ENCODE data around the gene ABL1. TPM values are rescaled to one million over a fixed set of nuclear protein-coding genes. Genes with fewer than 3 reads are reported as not detected.
A peak's percentile ranks its signal among the peaks of the same experiment; 100 is the strongest.

The ABL1 gene
- total and polyA plus RNA-seq, 10 donors = 9.7 to 76.7 (median 42.2) TPM

DNA sequence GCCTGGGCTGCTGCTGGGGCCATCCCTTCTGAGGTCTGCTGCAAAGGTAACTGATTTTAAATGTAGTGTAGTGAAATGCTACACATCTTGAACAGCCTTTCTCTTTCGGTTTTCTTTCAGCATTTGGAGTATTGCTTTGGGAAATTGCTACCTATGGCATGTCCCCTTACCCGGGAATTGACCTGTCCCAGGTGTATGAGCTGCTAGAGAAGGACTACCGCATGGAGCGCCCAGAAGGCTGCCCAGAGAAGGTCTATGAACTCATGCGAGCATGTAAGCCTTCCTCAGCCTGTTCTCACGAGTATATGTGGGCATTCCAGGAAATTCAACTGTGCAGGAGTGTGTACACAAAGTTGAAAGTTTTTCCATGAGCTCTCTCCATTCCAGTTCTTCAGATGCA, 43.2 kb downstream of the ABL1 start:
- H3K4me3 ChIP-seq = no peak overlapping the region
- intact Hi-C loops (cut with DNase I; ENCODE audit: low total_unique reads) = no loop called here
- no peak overlapping the region for H3K27ac ChIP-seq
- no peak for DNase-seq
- WGBS, 5 donors = 93 to 98% (median 97%) methylated on average over 6 of the region's 6 CpGs
- no peaks in the 10 kb centered on the region for H3K9me3 ChIP-seq
- no peaks in the 10 kb centered on the region for H3K27me3 ChIP-seq (replicated peaks in 1 of 7)
- TF ChIP-seq, protein P1, sequence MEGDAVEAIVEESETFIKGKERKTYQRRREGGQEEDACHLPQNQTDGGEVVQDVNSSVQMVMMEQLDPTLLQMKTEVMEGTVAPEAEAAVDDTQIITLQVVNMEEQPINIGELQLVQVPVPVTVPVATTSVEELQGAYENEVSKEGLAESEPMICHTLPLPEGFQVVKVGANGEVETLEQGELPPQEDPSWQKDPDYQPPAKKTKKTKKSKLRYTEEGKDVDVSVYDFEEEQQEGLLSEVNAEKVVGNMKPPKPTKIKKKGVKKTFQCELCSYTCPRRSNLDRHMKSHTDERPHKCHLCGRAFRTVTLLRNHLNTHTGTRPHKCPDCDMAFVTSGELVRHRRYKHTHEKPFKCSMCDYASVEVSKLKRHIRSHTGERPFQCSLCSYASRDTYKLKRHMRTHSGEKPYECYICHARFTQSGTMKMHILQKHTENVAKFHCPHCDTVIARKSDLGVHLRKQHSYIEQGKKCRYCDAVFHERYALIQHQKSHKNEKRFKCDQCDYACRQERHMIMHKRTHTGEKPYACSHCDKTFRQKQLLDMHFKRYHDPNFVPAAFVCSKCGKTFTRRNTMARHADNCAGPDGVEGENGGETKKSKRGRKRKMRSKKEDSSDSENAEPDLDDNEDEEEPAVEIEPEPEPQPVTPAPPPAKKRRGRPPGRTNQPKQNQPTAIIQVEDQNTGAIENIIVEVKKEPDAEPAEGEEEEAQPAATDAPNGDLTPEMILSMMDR (IDR thresholded peaks at IDR 0.05 in 8 of 11, conservative IDR thresholded peaks at IDR 0.05 in 3 of 11) = no peak
- TF ChIP-seq POLR2A (IDR thresholded peaks at IDR 0.05) = no peak
- no peak for TF ChIP-seq POLR2AphosphoS5 (IDR thresholded peaks at IDR 0.05)
- H3K4me1 ChIP-seq = no peaks in the 10 kb centered on the region
- peaks cover 8 to 100% (median 88%) of the 10 kb centered on the region in 6 donors for H3K36me3 ChIP-seq

DNA sequence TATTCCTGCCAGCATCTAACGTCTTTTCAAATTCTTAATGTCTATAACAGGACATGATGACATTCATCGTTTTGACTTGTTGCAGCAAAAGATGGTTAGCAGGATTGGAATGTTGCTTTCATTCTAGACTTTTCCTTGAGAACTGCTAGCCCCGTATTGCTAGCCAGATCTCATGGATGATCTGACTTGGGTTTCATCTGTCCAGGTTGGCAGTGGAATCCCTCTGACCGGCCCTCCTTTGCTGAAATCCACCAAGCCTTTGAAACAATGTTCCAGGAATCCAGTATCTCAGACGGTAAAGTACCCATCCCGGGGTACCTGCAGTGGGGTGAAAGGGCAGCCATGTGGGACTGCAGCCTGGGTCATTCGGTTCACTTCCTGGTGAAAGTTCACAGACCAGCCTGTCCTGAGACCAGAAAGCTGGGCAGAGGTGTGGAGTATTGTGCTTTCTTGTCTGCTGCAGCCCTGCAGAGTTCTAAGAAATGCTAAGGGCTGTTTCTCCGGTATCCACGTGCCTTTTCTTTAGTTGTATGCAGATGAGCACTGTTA, 44.9 kb downstream of the ABL1 start:
- 93 to 95% (median 94%) methylated on average over 9 of the region's 9 CpGs for WGBS, 5 donors
- H3K4me1 ChIP-seq = no peaks in the 10 kb centered on the region
- H3K9me3 ChIP-seq = no peaks in the 10 kb centered on the region
- intact Hi-C loops (cut with DNase I; ENCODE audit: low total_unique reads) = no loop called here
- H3K4me3 ChIP-seq = no peak overlapping the region
- no peaks in the 10 kb centered on the region for H3K27me3 ChIP-seq (replicated peaks in 1 of 7)
- DNase-seq = no peak
- no peak overlapping the region for H3K27ac ChIP-seq
- TF ChIP-seq POLR2AphosphoS5 (IDR thresholded peaks at IDR 0.05) (no peak), POLR2A (IDR thresholded peaks at IDR 0.05) (no peak)
- TF ChIP-seq, protein P1 (IDR thresholded peaks at IDR 0.05 in 8 of 11, conservative IDR thresholded peaks at IDR 0.05 in 3 of 11) = no peak
- H3K36me3 ChIP-seq = peaks cover 10 to 100% (median 89%) of the 10 kb centered on the region in 6 donors

DNA sequence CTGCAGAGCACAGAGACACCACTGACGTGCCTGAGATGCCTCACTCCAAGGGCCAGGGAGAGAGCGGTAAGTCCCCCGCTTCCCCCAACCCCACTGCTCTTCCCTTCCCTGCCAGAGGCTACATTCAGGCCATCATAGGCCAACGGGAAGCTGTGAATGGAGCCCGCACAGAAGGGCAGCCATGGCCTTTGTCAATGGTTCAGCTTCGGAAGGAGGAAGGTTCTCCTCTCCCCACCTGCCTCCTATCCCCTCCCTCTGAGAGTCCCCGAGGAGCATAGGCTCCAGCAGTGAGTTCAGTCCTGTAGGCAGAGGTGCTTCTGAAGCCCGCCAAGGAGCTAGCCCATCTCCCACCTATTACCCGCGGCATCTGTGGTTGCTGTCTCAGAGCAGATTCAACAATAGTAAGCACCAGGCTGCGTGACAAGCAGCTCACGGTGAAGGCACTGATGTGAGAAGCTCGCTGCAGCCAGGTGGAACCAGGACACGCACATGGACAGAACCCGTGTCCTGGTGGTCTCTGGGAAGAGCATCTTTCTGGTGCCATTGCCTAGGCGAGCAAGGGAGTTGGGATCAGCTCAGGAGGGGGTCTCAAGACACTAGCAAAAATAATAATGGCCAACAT, 45.7 kb downstream of the ABL1 start:
- TF ChIP-seq POLR2A (IDR thresholded peaks at IDR 0.05) (no peak), POLR2AphosphoS5 (IDR thresholded peaks at IDR 0.05) (no peak)
- TF ChIP-seq, protein P1 (IDR thresholded peaks at IDR 0.05 in 8 of 11, conservative IDR thresholded peaks at IDR 0.05 in 3 of 11) = no peak
- DNase-seq = peak; percentile 58
- no peak overlapping the region for H3K27ac ChIP-seq
- H3K4me1 ChIP-seq = no peaks in the 10 kb centered on the region
- H3K27me3 ChIP-seq (replicated peaks in 1 of 7) = no peaks in the 10 kb centered on the region
- H3K9me3 ChIP-seq = no peaks in the 10 kb centered on the region
- intact Hi-C loops (cut with DNase I; ENCODE audit: low total_unique reads) = no loop called here
- H3K4me3 ChIP-seq = no peak overlapping the region
- H3K36me3 ChIP-seq = peaks cover 10 to 100% (median 89%) of the 10 kb centered on the region in 6 donors
- WGBS, 5 donors = 90 to 98% (median 96%) methylated on average over 14 to 16 of the region's 16 CpGs

DNA sequence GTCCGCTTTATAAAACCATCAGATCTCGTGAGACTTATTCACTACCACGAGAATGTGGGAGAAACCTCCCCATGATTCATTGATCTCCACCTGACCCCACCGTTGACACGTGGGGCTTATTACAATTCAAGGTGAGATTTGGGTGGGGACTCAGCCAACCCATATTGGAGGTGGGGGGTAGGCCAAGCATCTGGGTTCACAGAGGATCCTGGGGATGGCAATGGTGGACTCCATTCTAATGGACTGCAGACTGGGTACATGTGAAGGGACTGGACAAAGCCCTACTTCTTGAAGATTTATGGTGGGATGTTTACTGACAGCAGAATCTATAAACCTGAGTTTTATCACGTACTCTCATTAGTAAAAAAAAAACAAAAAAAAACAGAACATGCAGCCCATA, 46.5 kb downstream of the ABL1 start:
- Histone ChIP-seq H3K9me3 (no peaks in the 10 kb centered on the region), H3K36me3 (peaks cover 10 to 100% (median 93%) of the 10 kb centered on the region in 6 donors), H3K27ac (no peak overlapping the region), H3K27me3 (replicated peaks in 1 of 7) (no peaks in the 10 kb centered on the region), H3K4me1 (no peaks in the 10 kb centered on the region), H3K4me3 (no peak overlapping the region)
- no peak for DNase-seq
- intact Hi-C loops (cut with DNase I; ENCODE audit: low total_unique reads) = no loop called here
- WGBS, 5 donors = 90 to 95% (median 93%) methylated on average over 6 of the region's 6 CpGs
- TF ChIP-seq POLR2AphosphoS5 (IDR thresholded peaks at IDR 0.05) (no peak), POLR2A (IDR thresholded peaks at IDR 0.05) (no peak)
- TF ChIP-seq, protein P1 (IDR thresholded peaks at IDR 0.05 in 8 of 11, conservative IDR thresholded peaks at IDR 0.05 in 3 of 11) = no peak
